HG02759 (cell line): ENCODE results near the gene MED26.
"Not testable (repeated sequence)": the region's sequence is repeated elsewhere in the genome, so short reads cannot be mapped to it uniquely, and the experiment has no call there.

Source experiments
- ATAC-seq: cut with Tn5 transposase; IDR thresholded peaks from one replicate; pipeline ENCODE4 v1.9.1; 2021; ENCODE audit warnings: mild to moderate bottlenecking, moderate library complexity; ENCODE audit not compliant: unreplicated experiment

The MED26 gene

GRCh38 chr19:16576690-16577530 lies 51.1 kb downstream of the MED26 start:
- no peak for ATAC-seq

- ATAC-seq, result no peak
Observed at GRCh38 chr19:16575861-16576689, 51.9 kb downstream of the MED26 start.

GRCh38 chr19:16575282-16575681 lies 52.7 kb downstream of the MED26 start:
- ATAC-seq, result no peak

- ATAC-seq, result no peak
Observed at GRCh38 chr19:16573925-16574324, 54.1 kb downstream of the MED26 start.

GRCh38 chr19:16573296-16573695 lies 54.7 kb downstream of the MED26 start:
- ATAC-seq, result no peak

GRCh38 chr19:16572332-16573211 lies 55.4 kb downstream of the MED26 start, which contains the start of gene SLC35E1:
Gene SLC35E1, minus strand, starts transcription at chr19:16572415. Its CDS starts 51 bp downstream, at chr19:16572364.
- ATAC-seq, result peak; percentile 92

GRCh38 chr19:16571822-16572331 lies 56.1 kb downstream of the MED26 start:
- ATAC-seq, result peak; percentile 35

GRCh38 chr19:16571283-16571682 lies 56.7 kb downstream of the MED26 start:
- ATAC-seq, result no peak

GRCh38 chr19:16569609-16570320 lies 58.2 kb downstream of the MED26 start:
- no peak for ATAC-seq

GRCh38 chr19:16566702-16567101 lies 61.3 kb downstream of the MED26 start:
- ATAC-seq, result no peak

- no peak for ATAC-seq
Observed at GRCh38 chr19:16566161-16566560, 61.8 kb downstream of the MED26 start.

- no peak for ATAC-seq
Observed at GRCh38 chr19:16564842-16565241, 63.2 kb downstream of the MED26 start.

GRCh38 chr19:16562608-16563025 lies 65.4 kb downstream of the MED26 start:
- ATAC-seq, result no peak

- ATAC-seq, result no peak
Observed at GRCh38 chr19:16561382-16561781, 66.6 kb downstream of the MED26 start.

- ATAC-seq, result no peak
Observed at GRCh38 chr19:16559780-16560276, 68.2 kb downstream of the MED26 start.

- no peak for ATAC-seq
Observed at GRCh38 chr19:16554776-16555175, 73.2 kb downstream of the MED26 start.

GRCh38 chr19:16551902-16552301 lies 76.1 kb downstream of the MED26 start:
- not testable (repeated sequence) for ATAC-seq

- ATAC-seq, result no peak
Observed at GRCh38 chr19:16548956-16549355, 79.0 kb downstream of the MED26 start.

GRCh38 chr19:16544473-16545231 lies 83.4 kb downstream of the MED26 start:
- no peak for ATAC-seq
